H1 (cell line): ENCODE results near the gene NPHP4. TPM values are rescaled to one million over a fixed set of nuclear protein-coding genes. Genes with fewer than 3 reads are reported as not detected.

Experiments used
- CTCF ChIA-PET: fragments of 300-600 bp; sonication (Branson Sonifier 250); formaldehyde crosslinking; loops from one replicate; lab custom pipeline; 2021; ENCODE audit not compliant: partially characterized antibody; lab: Charles Lee
- POLR2A ChIA-PET: fragments of 300-600 bp; sonication (Branson Sonifier 250); formaldehyde crosslinking; loops from one replicate; lab custom pipeline; 2021; ENCODE audit warnings: inconsistent platforms; ENCODE audit not compliant: partially characterized antibody; lab: Charles Lee
- DNase-seq, 2 experiments: peaks; one replicate each; pipeline versions ENCODE4 v3.0.0 to v3.0.0-alpha.2; 2010 to 2022; ENCODE audit warnings: low spot score in 2 of 2, low read depth in 1 of 2, mixed read lengths in 1 of 2
- FAIRE-seq: peaks from 2 replicates; lab custom pipeline; 2011; peaks lifted over from hg19 to GRCh38; lab: Jason Lieb, UNC
- H2AFZ ChIP-seq: 2 replicates; pipeline ENCODE4 v1.8.1; 2012; ENCODE audit warnings: low read length, inconsistent platforms
- H2AK5ac ChIP-seq: 2 replicates; pipeline ENCODE4 v1.6.1; 2013; ENCODE audit warnings: low read depth, low read length
- H2BK120ac ChIP-seq: replicated peaks from 2 replicates; pipeline ENCODE3; 2013; ENCODE audit warnings: low read depth, low read length, inconsistent platforms
- H2BK12ac ChIP-seq: 2 replicates; pipeline ENCODE4 v1.6.1; 2013; ENCODE audit warnings: low read depth, low read length
- H2BK15ac ChIP-seq: 2 replicates; pipeline ENCODE4 v1.6.1; 2013; ENCODE audit warnings: low read length
- H2BK20ac ChIP-seq: 2 replicates; pipeline ENCODE4 v1.6.1; 2013; ENCODE audit warnings: low read length
- H2BK5ac ChIP-seq: 2 replicates; pipeline ENCODE4 v1.6.1; 2013; ENCODE audit warnings: low read depth, low read length
- H3K14ac ChIP-seq: 2 replicates; pipeline ENCODE4 v1.6.1; 2013; ENCODE audit warnings: inconsistent platforms; ENCODE audit not compliant: insufficient read length
- H3K18ac ChIP-seq: 2 replicates; pipeline ENCODE4 v1.6.1; 2013; ENCODE audit warnings: low read length; ENCODE audit errors: extremely low read depth
- H3K23ac ChIP-seq: 2 replicates; pipeline ENCODE4 v1.6.1; 2013; ENCODE audit warnings: inconsistent platforms; ENCODE audit not compliant: insufficient read length
- H3K23me2 ChIP-seq: 2 replicates; pipeline ENCODE4 v1.6.1; 2013; ENCODE audit warnings: low read depth, low read length
- H3K27ac ChIP-seq: 2 replicates; pipeline ENCODE4 v1.6.1; 2011; ENCODE audit warnings: low read depth, low read length, inconsistent platforms
- H3K27me3 ChIP-seq, 4 experiments: replicated peaks in 1 of 4; 1 replicate in 1 of 4; 2 replicates in 3 of 4; pipeline versions ENCODE4 v1.6.1 to v1.8.1; 2011 to 2013; ENCODE audit warnings: low read length in 3 of 4, mild to moderate bottlenecking in 3 of 4, inconsistent platforms in 2 of 4, mixed read lengths in 2 of 4, moderate library complexity in 1 of 4; ENCODE audit not compliant: control insufficient read depth in 3 of 4, insufficient read depth in 3 of 4; ENCODE audit errors: extremely low read depth in 1 of 4
- H3K36me3 ChIP-seq, 4 experiments: 2 replicates each; pipeline versions ENCODE4 v1.6.1 to v1.8.1; 2011 to 2013; ENCODE audit warnings: mild to moderate bottlenecking in 4 of 4, low read length in 3 of 4, moderate library complexity in 2 of 4, control low read depth in 1 of 4, inconsistent platforms in 1 of 4; ENCODE audit not compliant: insufficient read depth in 4 of 4, control insufficient read depth in 2 of 4
- H3K4ac ChIP-seq: replicated peaks from 2 replicates; pipeline ENCODE3; 2013; ENCODE audit warnings: low read length, low read depth, mixed read lengths, inconsistent platforms; ENCODE audit not compliant: insufficient read length
- H3K4me1 ChIP-seq, 4 experiments: replicated peaks in 1 of 4; 1 replicate in 1 of 4; 2 replicates in 3 of 4; pipeline versions ENCODE4 v1.6.1 to v1.8.1; 2011 to 2013; ENCODE audit warnings: low read length in 3 of 4, inconsistent platforms in 2 of 4, mixed read lengths in 1 of 4; ENCODE audit not compliant: insufficient read depth in 4 of 4, control insufficient read depth in 3 of 4
- H3K4me2 ChIP-seq, 2 experiments: 2 replicates each; pipeline versions ENCODE4 v1.6.1 to v1.8.1; 2011 to 2013; ENCODE audit warnings: low read depth in 2 of 2, low read length in 2 of 2, control low read depth in 1 of 2, inconsistent platforms in 1 of 2, mild to moderate bottlenecking in 1 of 2; ENCODE audit not compliant: insufficient read depth in 1 of 2
- H3K4me3 ChIP-seq, 4 experiments: fragments of 200-600, 300-600 bp in 1 of 4; sonication (generic), shearing (Covaris generic), sonication (Bioruptor Twin) in 1 of 4; 2 replicates each; pipeline versions ENCODE4 v1.5.1 to v1.8.1; 2011 to 2016; ENCODE audit warnings: low read length in 4 of 4, low read depth in 3 of 4, control low read depth in 2 of 4, inconsistent platforms in 2 of 4, mild to moderate bottlenecking in 2 of 4, mixed read lengths in 1 of 4, moderate library complexity in 1 of 4; ENCODE audit not compliant: insufficient read depth in 2 of 4; ENCODE audit errors: extremely low read depth in 1 of 4
- H3K56ac ChIP-seq: replicated peaks from 2 replicates; pipeline ENCODE3; 2013; ENCODE audit warnings: low read depth, mild to moderate bottlenecking, mixed read lengths, low read length, inconsistent platforms; ENCODE audit not compliant: insufficient read length
- H3K79me1 ChIP-seq: 2 replicates; pipeline ENCODE4 v1.6.1; 2013; ENCODE audit warnings: low read depth, low read length, control low read depth
- H3K79me2 ChIP-seq, 2 experiments: 2 replicates each; pipeline versions ENCODE4 v1.6.1 to v1.8.1; 2012 to 2013; ENCODE audit warnings: low read length in 2 of 2, mild to moderate bottlenecking in 2 of 2, inconsistent platforms in 1 of 2; ENCODE audit not compliant: insufficient read depth in 2 of 2, control insufficient read depth in 1 of 2
- H3K9ac ChIP-seq, 4 experiments: replicated peaks in 1 of 4; 1 replicate in 1 of 4; 2 replicates in 3 of 4; pipeline versions ENCODE4 v1.6.1 to v1.8.1; 2011 to 2013; ENCODE audit warnings: low read depth in 3 of 4, low read length in 3 of 4, control low read depth in 2 of 4, mild to moderate bottlenecking in 2 of 4, moderate library complexity in 2 of 4, inconsistent platforms in 1 of 4; ENCODE audit errors: extremely low read depth in 1 of 4
- H3K9me3 ChIP-seq, 2 experiments: 2 replicates each; pipeline versions ENCODE4 v1.6.1 to v1.8.1; 2012 to 2013; ENCODE audit warnings: mild to moderate bottlenecking in 2 of 2, moderate library complexity in 2 of 2, control low read depth in 1 of 2, inconsistent platforms in 1 of 2, low read depth in 1 of 2, low read length in 1 of 2, mixed read lengths in 1 of 2; ENCODE audit not compliant: insufficient read depth in 2 of 2
- H4K20me1 ChIP-seq, 2 experiments: replicated peaks in 1 of 2; 2 replicates each; pipeline versions ENCODE3 to v1.8.1; 2011 to 2013; ENCODE audit warnings: inconsistent platforms in 2 of 2, low read length in 2 of 2, mild to moderate bottlenecking in 1 of 2; ENCODE audit not compliant: insufficient read depth in 2 of 2, control insufficient read depth in 1 of 2
- H4K5ac ChIP-seq: 2 replicates; pipeline ENCODE4 v1.6.1; 2013; ENCODE audit warnings: low read length, low read depth, mixed read lengths, inconsistent platforms; ENCODE audit not compliant: insufficient read length
- H4K8ac ChIP-seq: 2 replicates; pipeline ENCODE4 v1.8.0; 2013; ENCODE audit warnings: mild to moderate bottlenecking, moderate library complexity, low read length, inconsistent platforms; ENCODE audit not compliant: insufficient read depth; ENCODE audit errors: extremely low read depth
- H4K91ac ChIP-seq: replicated peaks from 2 replicates; pipeline ENCODE3; 2013; ENCODE audit warnings: low read length, mixed read lengths, inconsistent platforms; ENCODE audit not compliant: insufficient read length
- EP300 ChIP-seq, 2 experiments: IDR thresholded peaks; 1 replicate in 1 of 2; 2 replicates in 1 of 2; pipeline ENCODE4 v1.6.1; 2011 to 2012; ENCODE audit warnings: low read depth in 2 of 2, low read length in 2 of 2, mild to moderate bottlenecking in 2 of 2, borderline replicate concordance in 1 of 2, inconsistent platforms in 1 of 2, moderate library complexity in 1 of 2
- EZH2 ChIP-seq: fragments of 200-600 bp; sonication (generic); IDR thresholded peaks from 2 replicates; pipeline ENCODE4 v1.7.1; 2012; ENCODE audit warnings: low read depth, mild to moderate bottlenecking, moderate library complexity, low read length, inconsistent platforms; ENCODE audit not compliant: severe bottlenecking
- PHF8 ChIP-seq: fragments of 200-600 bp; sonication (generic); conservative IDR thresholded peaks from 2 replicates; pipeline ENCODE4 v1.7.1; 2012; ENCODE audit warnings: low read depth, mild to moderate bottlenecking, inconsistent platforms, low read length, moderate library complexity
- RAD21 ChIP-seq, 2 experiments: IDR thresholded peaks in 1 of 2; conservative IDR thresholded peaks in 1 of 2; 2 replicates each; pipeline ENCODE4 v1.6.1; 2011; ENCODE audit warnings: low read depth in 2 of 2, low read length in 2 of 2, improper control_type of control experiment in 1 of 2, inconsistent platforms in 1 of 2, mild to moderate bottlenecking in 1 of 2, moderate library complexity in 1 of 2
- RBBP5 ChIP-seq: IDR thresholded peaks from 2 replicates; pipeline ENCODE4 v1.7.1; 2012; ENCODE audit warnings: low read depth, mild to moderate bottlenecking, inconsistent platforms, low read length, moderate library complexity, borderline replicate concordance
- SP4 ChIP-seq: IDR thresholded peaks from 2 replicates; pipeline ENCODE4 v1.6.1; 2012; ENCODE audit warnings: low read length, inconsistent platforms
- WGBS, 2 experiments: shearing (Covaris generic) in 1 of 2; methylation state at CpG; one replicate each; pipeline versions ENCODE4 v1.1.6 to v1.1.7; 2013 to 2015; ENCODE audit warnings: low lambda C conversion rate in 2 of 2, mixed read lengths in 2 of 2, inconsistent platforms in 1 of 2, low coverage in 1 of 2, missing lambda C conversion rate in 1 of 2; ENCODE audit not compliant: insufficient replicate concordance in 2 of 2, insufficient coverage in 1 of 2, insufficient read length in 1 of 2; ENCODE audit errors: extremely low coverage in 1 of 2, missing lambda C conversion rate in 1 of 2; 5-methylcytosine and 5-hydroxymethylcytosine counted together
- polyA plus RNA-seq, 7 experiments: library from polyadenylated mRNA; depleted of rRNA in 3 of 7; stranded (reverse) in 5 of 7; unstranded in 2 of 7; fragments of >200 nt in 5 of 7; fragments of 200-250 nt in 2 of 7; gene quantifications; 1 replicate in 5 of 7; 2 replicates in 1 of 7; 4 replicates in 1 of 7; pipeline versions ENCODE4 v1.2.1 to v1.2.3, GENCODE V29; 2011 to 2013; ENCODE audit warnings: missing spikeins in 2 of 7, mixed read lengths in 2 of 7
- total RNA-seq: library from RNA; stranded (reverse); fragmentation: NEBNext Ultra II Directional; extraction: Animal tissue kit (Norgen Biotek cat#: 25700); gene quantifications from 2 replicates; pipeline ENCODE4 v1.2.1, GENCODE V29; 2021

The NPHP4 gene
- total and polyA plus RNA-seq, 2 of the 8 experiments (the other 6 are each of a cell fraction or from before 2014, with no cell fraction given): 5.8 to 14.0 TPM

DNA sequence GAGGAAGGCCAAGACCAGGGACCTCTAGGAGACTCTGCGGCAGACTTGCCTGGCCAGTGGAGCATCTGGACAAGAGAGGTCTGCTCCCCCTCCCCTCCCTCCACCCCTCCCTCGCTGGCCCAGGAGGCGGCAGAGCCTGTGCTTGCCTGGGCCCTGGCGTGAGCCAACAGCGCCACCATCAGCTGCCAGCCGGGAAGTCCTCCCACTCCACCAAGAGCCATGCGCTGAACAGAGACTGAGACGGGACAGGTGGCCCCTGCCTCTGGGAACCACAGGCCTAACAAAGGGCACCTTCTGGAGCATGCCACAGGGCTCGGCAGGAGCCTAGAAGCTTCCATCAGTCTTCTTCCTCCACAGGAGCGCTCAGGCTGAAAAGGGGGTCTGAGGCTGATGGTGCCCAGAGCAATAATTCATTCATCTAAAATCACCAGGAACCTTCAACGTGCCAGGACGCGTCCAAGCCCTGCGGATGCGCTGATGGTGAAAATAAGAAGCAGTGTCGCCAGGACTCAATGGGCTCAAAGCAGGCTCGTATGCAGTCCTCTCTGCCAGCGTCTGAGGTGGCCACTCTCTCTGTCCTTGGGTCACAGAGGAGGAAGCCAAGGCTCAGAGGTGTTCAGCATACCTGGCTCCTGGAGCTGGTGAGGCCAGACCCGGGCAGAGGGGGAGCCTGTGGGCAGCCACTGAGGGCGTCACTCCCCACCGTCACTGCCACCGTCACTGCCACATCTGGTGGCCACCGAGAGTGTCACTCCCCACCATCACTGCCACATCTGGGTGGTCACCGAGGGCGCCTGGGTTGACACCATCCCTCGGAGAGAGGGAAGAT lies 161.2 kb downstream of the NPHP4 start:
- H3K4ac ChIP-seq: peak overlapping the region; percentile 16
- no peak overlapping the region for H3K9ac ChIP-seq
- FAIRE-seq: no peak
- no peak overlapping the region; the same call in 1 of the 2 replicates for H4K8ac ChIP-seq
- H3K4me3 ChIP-seq: no peak overlapping the region
- H3K36me3 ChIP-seq: no peaks in the 10 kb centered on the region
- H2AK5ac ChIP-seq: peak overlapping the region; percentile 11; the same call in 1 of the 2 replicates
- H3K79me1 ChIP-seq: no peaks in the 10 kb centered on the region
- H4K91ac ChIP-seq: peak overlapping the region; percentile 83
- H3K23me2 ChIP-seq: peaks cover 6% of the 10 kb centered on the region; the same call in 1 of the 2 replicates
- H3K14ac ChIP-seq: no peak overlapping the region
- H2BK12ac ChIP-seq: peak overlapping the region; percentile 98; the same call in 1 of the 2 replicates
- peak overlapping the region; percentile 18 for H4K5ac ChIP-seq
- H2BK120ac ChIP-seq: peak overlapping the region; percentile 85
- H2AFZ ChIP-seq: no peak overlapping the region
- 0 out of 2 replicates have a peak overlapping the region, but pooled peaks have one; percentile 33 for H2BK15ac ChIP-seq
- H3K23ac ChIP-seq: no peak overlapping the region
- peak overlapping the region; percentile 83; the same call in 1 of the 2 replicates for H2BK5ac ChIP-seq
- peak overlapping the region; percentile 99 for H2BK20ac ChIP-seq
- no peak overlapping the region for H3K56ac ChIP-seq
- no peaks in the 10 kb centered on the region for H3K9me3 ChIP-seq
- H3K79me2 ChIP-seq: no peaks in the 10 kb centered on the region
- peaks cover 10 to 20% (median 15%) of the 10 kb centered on the region in 4 experiments; a peak in 6 of 7 replicates for H3K4me1 ChIP-seq
- H3K27me3 ChIP-seq: peaks cover 0 to 7% (median 0%) of the 10 kb centered on the region in 4 experiments; a peak in 2 of 7 replicates
- H3K4me2 ChIP-seq: no peak overlapping the region
- ChIA-PET POLR2A (interaction anchor here (1.2 kb wide), 1 partner anchor 24 kb away, joined by 4 read pairs; no protein-coding TSS in a partner anchor), CTCF (interaction anchor here (0.9 to 3.3 kb wide), 29 partner anchors 10 to 1173 kb away, joined by 3 to 32 read pairs (median 4); no protein-coding TSS in a partner anchor)
- peaks cover 0 to 2% of the 10 kb centered on the region in 2 experiments for H4K20me1 ChIP-seq
- H3K18ac ChIP-seq: peak overlapping the region; percentile 79
- WGBS, 2 experiments: 59% methylated on average over 23 of the region's 26 CpGs; no CpG with 5 or more reads in 1 of the 2 experiments
- no peak overlapping the region for H3K27ac ChIP-seq
- peak; percentile 73 to 93 for DNase-seq
- TF ChIP-seq EP300 (IDR thresholded peaks at IDR 0.05; ENCODE audit: borderline replicate concordance in 1 of 2, low read depth in 2 of 2, low read length in 2 of 2): 0 out of 3 replicates have a peak, but pooled peaks of 1 of the 2 experiments have one; percentile 21
- TF ChIP-seq RAD21 (IDR thresholded peaks at IDR 0.05 in 1 of 2, conservative IDR thresholded peaks at IDR 0.05 in 1 of 2; ENCODE audit: low read depth in 2 of 2, low read length in 2 of 2): peak; percentile 100
- TF ChIP-seq RBBP5: 0 out of 2 replicates have a peak, but pooled peaks have one; percentile 41
- no peak for TF ChIP-seq EZH2
- TF ChIP-seq PHF8: no peak
- TF ChIP-seq SP4: no peak
